Activated naive CD8-positive, alpha-beta T cell treated with anti-CD3 and anti-CD28 coated beads, Interleukin-2, amount 50 U/mL, for 24 hours (primary cell): ENCODE data around the gene SIX2.

Source experiments
- ATAC-seq: fragments of 150-1000 bp; cut with Tn5 transposase; one replicate; pipeline ENCODE4 v1.10.0; 2021
- DNase-seq: peaks from one replicate; pipeline ENCODE4 v3.0.0; 2021
- H3K27ac Mint-ChIP-seq: one replicate; pipeline ENCODE4 v1.8.0; 2021; ENCODE audit warnings: mild to moderate bottlenecking, mixed read lengths
- H3K27me3 Mint-ChIP-seq: one replicate; pipeline ENCODE4 v1.8.0; 2021; ENCODE audit warnings: mixed read lengths
- H3K36me3 Mint-ChIP-seq: one replicate; pipeline ENCODE4 v1.8.0; 2021; ENCODE audit warnings: low read depth, mixed read lengths
- H3K4me1 Mint-ChIP-seq: one replicate; pipeline ENCODE4 v1.8.0; 2021; ENCODE audit warnings: mixed read lengths
- H3K4me3 Mint-ChIP-seq: one replicate; pipeline ENCODE4 v1.8.0; 2021; ENCODE audit warnings: mild to moderate bottlenecking, moderate library complexity, mixed read lengths
- H3K9me3 Mint-ChIP-seq: one replicate; pipeline ENCODE4 v1.8.0; 2021; ENCODE audit warnings: mixed read lengths

SIX2 gene

DNA sequence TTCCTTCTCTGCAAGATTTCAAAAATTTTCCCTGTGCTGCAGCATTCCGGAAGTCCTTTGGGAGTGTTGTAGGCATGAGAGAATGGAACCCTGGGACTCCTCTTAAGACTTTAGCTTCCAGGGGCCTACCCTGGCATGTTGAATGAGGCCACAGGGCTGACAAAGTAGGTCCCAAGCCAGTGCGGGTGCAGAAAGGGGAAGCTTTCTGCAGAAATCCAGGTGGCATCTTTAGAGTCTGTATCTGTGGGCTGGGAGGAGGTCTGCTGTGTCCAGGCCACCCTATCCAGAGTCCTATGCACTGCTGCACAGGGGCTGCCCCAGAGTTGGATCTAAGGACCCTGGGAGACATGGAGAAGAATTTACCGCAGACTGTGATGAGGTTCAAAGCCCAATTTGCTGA is 1.9 kb upstream of the SIX2 start:
- DNase-seq = no peak
- no peaks in the 10 kb centered on the region for H3K9me3 Mint-ChIP-seq
- H3K27me3 Mint-ChIP-seq = peaks cover 81% of the 10 kb centered on the region
- ATAC-seq = no peak
- no peak overlapping the region for H3K27ac Mint-ChIP-seq
- H3K4me1 Mint-ChIP-seq = peaks cover 21% of the 10 kb centered on the region
- H3K4me3 Mint-ChIP-seq = no peak overlapping the region
- H3K36me3 Mint-ChIP-seq = no peaks in the 10 kb centered on the region

DNA sequence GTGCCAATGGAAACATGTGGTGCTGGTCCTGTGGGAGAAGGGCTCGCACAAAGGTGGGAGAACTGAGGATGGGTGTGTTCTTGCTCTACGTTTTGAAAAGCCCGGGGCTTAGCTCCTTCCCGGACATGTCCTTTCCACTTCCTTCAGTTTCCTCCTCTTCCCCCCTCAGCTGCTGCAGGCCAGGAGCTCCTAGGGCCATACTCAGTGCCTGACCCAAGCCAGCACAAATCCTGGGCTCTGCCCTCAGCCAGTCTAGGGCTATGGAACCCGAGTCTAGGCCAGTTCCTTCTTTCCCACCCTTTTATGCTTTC is 1.4 kb upstream of the SIX2 start:
- peaks cover 21% of the 10 kb centered on the region for H3K4me1 Mint-ChIP-seq
- no peak overlapping the region for H3K27ac Mint-ChIP-seq
- ATAC-seq (no peak), DNase-seq (no peak)
- H3K4me3 Mint-ChIP-seq = no peak overlapping the region
- no peaks in the 10 kb centered on the region for H3K36me3 Mint-ChIP-seq
- no peaks in the 10 kb centered on the region for H3K9me3 Mint-ChIP-seq
- H3K27me3 Mint-ChIP-seq = peaks cover 81% of the 10 kb centered on the region

DNA sequence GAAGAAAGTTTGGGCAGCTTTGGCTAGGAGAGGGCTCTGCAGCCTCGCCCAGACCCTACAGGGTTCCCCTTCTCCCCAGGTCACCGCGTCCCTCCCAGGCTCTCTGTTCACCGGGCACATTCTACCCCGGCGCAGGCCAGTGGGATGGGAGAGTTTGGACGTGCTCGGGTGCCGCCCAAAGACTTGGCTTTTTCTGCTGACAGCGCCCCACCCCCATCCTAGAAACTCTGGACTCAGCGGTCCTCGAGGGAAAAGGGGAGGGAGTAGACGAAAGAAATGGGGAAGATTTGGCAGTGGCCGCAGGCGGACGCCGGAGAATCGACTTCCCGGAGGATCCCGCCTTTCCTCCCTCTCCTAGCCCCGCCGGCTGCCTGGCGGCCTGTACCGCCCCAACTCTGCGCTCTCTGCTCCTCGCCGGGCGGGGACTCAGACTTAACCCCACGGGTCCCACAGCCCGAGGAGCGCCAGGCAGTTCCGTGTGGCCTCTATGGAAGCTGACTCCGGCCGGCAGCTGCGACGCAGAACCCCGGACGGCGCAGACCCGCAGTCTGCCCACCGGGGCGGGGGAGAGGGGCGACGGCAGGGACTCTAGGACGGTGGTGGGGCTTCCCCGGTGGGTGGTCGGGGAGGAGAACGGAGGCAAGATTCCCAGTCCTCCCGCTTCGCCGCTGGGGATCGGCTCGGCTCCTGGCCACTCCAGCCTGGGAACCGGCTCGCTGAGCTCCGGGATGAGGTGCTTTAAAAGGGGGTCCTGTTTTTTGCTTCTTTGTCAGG is 863 bp upstream of the SIX2 start:
- ATAC-seq = no peak
- Mint-ChIP-seq H3K4me3 (peak overlapping the region; percentile 63), H3K36me3 (no peaks in the 10 kb centered on the region), H3K4me1 (peaks cover 25% of the 10 kb centered on the region), H3K27ac (no peak overlapping the region), H3K27me3 (peaks cover 81% of the 10 kb centered on the region), H3K9me3 (no peaks in the 10 kb centered on the region)
- no peak for DNase-seq

DNA sequence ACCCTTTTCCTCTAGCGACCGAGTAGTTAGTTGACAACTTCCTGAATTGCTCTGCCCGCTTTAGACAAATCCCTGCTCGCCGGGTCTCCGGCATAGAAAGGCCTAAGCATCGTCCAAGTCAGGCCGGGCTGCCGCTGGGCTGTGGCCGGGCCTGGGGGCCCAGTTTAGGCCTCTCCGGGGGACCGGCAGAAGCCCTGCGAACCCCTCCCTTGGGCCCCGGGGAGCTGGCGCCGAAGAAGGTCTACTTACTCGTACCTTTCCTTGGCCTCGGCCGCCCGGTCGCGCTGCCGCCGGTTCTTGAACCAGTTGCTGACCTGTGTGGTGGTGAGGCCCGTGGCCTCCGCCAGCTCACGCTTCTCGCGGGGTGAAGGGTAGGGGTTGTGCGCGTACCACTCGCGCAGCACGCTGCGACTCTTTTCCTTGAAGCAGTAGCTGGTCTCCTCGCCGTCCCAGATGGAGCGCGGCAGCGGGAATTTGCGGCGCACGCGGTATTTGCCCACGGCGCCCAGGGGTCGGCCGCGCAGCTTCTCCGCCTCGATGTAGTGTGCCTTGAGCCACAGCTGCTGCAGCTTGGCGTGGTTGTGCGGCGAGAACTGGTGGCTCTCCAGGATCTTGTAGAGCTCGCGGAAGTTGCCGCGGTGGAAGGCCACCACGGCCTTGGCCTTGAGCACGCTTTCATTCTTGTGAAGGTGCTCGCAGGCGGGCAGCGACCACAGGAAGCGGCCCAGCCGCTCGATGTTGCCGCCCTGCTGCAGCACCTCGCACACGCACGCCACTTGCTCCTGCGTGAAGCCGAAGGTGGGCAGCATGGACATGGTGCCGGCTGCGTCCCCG is 739 bp downstream of the SIX2 start:
- no peak for DNase-seq

DNA sequence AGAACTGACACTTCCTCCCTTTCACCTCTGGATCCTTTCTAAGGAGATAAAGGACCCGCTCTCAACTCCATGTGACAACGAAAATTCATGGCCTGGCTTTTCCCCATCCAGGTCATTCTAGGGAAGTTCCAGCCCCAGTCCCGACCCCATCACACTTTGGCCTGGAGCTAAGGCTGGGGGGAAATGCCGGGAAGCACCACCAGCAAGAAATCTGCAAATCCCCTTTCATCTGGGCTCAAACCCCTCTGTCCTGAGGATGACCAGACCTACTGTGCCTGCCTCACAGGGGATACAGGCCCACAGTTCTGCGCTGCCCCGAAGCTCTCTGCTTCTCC is 1.3 kb downstream of the SIX2 start:
- no peaks in the 10 kb centered on the region for H3K9me3 Mint-ChIP-seq
- H3K27ac Mint-ChIP-seq = no peak overlapping the region
- DNase-seq (no peak), ATAC-seq (no peak)
- no peak overlapping the region for H3K4me3 Mint-ChIP-seq
- H3K36me3 Mint-ChIP-seq = no peaks in the 10 kb centered on the region
- H3K27me3 Mint-ChIP-seq = peaks cover 91% of the 10 kb centered on the region
- peaks cover 29% of the 10 kb centered on the region for H3K4me1 Mint-ChIP-seq

More for the DNA sequence above, 739 bp downstream of the SIX2 start:
- H3K27ac Mint-ChIP-seq = no peak overlapping the region
- peaks cover 30% of the 10 kb centered on the region for H3K4me1 Mint-ChIP-seq
- no peaks in the 10 kb centered on the region for H3K9me3 Mint-ChIP-seq
- ATAC-seq = no peak
- H3K36me3 Mint-ChIP-seq = no peaks in the 10 kb centered on the region
- H3K27me3 Mint-ChIP-seq = peaks cover 86% of the 10 kb centered on the region
- peak overlapping the region; percentile 42 for H3K4me3 Mint-ChIP-seq

DNA sequence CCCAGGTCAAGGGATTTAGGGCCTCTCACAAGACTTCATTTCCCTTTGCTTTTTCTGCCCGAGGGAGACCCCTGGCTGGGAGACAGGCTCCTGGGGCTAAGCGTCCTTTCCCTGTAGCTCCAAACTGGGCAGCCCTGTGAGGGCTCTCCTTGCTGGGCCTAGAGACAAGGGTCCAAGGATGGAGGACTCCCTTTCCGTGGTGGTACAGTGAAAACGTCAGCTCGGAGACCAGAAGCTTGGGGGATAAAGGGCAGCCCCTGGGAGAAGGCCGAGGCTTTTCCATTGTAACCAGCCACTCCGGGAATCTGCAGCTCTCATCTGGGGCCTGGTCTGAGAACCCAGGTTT is 2.3 kb downstream of the SIX2 start:
- Mint-ChIP-seq H3K9me3 (no peaks in the 10 kb centered on the region), H3K27ac (no peak overlapping the region), H3K36me3 (no peaks in the 10 kb centered on the region), H3K4me3 (no peak overlapping the region), H3K27me3 (peaks cover 88% of the 10 kb centered on the region), H3K4me1 (peaks cover 31% of the 10 kb centered on the region)
- ATAC-seq (no peak), DNase-seq (no peak)

DNA sequence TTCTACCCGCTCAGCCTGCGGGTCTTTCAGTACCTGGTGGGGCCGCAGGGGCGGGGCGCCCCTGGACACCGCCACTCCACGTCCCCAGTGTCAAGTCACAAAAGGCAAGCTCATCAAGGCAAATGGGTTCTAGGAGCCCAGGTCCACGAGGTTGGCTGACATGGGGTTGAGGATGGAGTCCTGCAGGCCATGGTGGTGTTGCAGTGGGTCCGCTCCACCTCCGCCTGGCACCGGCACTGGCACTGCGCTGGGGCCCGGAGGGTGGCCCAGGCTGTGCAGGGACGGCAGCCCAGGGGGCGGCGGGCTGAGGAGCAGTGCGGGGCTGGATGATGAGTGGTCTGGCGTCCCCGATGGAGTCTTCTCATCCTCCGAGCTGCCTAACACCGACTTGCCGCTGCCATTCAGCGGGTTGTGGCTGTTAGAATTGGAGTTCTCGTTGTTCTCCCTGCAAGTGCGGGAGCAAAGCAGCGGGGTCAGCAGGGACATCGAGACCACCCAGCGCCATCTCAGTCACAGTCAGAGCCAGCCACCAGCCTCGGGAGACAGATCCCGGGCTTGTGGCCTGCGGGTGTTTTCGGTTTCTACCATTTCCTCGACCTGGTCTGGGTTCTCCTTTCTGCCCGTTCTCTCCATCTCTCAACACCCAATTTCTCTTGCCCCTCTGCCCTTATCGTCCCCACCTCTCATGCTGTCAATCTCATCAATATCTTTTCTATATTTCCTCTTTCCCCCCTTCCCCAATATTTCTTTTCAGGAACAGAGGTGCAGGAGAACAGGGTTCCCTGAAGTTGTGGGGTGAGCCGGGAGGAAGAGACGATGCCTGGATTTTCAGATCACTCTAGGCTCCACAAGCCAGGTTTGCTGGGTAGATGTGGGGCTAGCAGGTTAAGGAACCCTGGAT is 3.0 kb downstream of the SIX2 start:
- no peak overlapping the region for H3K27ac Mint-ChIP-seq
- no peak for ATAC-seq
- H3K4me1 Mint-ChIP-seq = peaks cover 36% of the 10 kb centered on the region
- H3K36me3 Mint-ChIP-seq = no peaks in the 10 kb centered on the region
- no peak overlapping the region for H3K4me3 Mint-ChIP-seq
- peaks cover 87% of the 10 kb centered on the region for H3K27me3 Mint-ChIP-seq
- DNase-seq = no peak
- H3K9me3 Mint-ChIP-seq = no peaks in the 10 kb centered on the region

DNA sequence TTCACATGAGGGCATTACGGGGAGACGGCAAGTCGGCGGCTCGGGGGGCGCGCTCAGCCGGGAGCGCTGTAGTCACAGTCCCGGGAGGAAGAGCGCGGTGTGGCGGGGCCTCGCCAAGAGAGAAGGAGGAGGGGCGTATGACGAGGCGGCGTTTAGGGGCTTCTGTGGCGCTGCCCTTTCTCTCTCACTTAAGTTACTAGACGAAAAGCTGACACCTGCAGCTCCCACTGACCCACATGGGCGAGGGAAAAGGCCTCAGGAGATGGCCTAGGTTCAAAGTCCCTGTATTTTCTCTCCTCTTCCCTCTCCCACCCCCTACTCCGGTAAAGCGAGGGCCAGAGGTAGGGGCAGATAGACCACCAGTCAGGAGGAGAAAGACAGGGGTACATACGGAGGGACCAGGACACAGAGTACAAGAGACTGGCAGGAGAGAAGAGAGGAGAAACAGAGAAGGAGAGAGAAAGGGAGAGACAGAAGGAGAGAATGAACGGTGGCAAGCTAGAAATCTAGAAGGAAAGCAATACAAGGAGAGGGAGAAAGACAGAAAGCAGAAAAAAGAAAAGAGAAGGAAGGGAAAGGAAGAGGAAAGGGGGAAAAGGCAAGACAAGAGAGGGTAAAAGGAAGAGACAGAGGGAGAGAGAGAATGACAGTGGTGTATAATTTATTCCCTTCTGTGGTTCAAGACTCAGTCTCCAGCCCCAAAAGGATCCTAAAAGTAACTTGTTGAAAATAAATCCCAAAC is 3.8 kb downstream of the SIX2 start:
- peaks cover 85% of the 10 kb centered on the region for H3K27me3 Mint-ChIP-seq
- ATAC-seq (no peak), DNase-seq (no peak)
- H3K4me1 Mint-ChIP-seq = peaks cover 36% of the 10 kb centered on the region
- H3K27ac Mint-ChIP-seq = no peak overlapping the region
- H3K4me3 Mint-ChIP-seq = no peak overlapping the region
- H3K9me3 Mint-ChIP-seq = no peaks in the 10 kb centered on the region
- no peaks in the 10 kb centered on the region for H3K36me3 Mint-ChIP-seq

DNA sequence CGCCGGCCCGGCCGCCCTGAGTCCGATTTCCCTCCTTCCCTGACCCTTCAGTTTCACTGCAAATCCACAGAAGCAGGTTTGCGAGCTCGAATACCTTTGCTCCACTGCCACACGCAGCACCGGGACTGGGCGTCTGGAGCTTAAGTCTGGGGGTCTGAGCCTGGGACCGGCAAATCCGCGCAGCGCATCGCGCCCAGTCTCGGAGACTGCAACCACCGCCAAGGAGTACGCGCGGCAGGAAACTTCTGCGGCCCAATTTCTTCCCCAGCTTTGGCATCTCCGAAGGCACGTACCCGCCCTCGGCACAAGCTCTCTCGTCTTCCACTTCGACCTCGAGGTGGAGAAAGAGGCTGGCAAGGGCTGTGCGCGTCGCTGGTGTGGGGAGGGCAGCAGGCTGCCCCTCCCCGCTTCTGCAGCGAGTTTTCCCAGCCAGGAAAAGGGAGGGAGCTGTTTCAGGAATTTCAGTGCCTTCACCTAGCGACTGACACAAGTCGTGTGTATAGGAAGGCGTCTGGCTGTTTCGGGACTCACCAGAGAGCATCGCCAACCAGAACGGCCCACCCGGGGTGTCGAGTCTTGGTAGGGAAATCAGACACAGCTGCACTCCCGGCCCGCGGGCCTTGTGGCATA is 4.6 kb downstream of the SIX2 start:
- Mint-ChIP-seq H3K9me3 (no peaks in the 10 kb centered on the region), H3K4me3 (peak overlapping the region; percentile 45), H3K27ac (no peak overlapping the region), H3K36me3 (no peaks in the 10 kb centered on the region), H3K27me3 (peaks cover 84% of the 10 kb centered on the region), H3K4me1 (peaks cover 32% of the 10 kb centered on the region)
- DNase-seq (no peak), ATAC-seq (no peak)

DNA sequence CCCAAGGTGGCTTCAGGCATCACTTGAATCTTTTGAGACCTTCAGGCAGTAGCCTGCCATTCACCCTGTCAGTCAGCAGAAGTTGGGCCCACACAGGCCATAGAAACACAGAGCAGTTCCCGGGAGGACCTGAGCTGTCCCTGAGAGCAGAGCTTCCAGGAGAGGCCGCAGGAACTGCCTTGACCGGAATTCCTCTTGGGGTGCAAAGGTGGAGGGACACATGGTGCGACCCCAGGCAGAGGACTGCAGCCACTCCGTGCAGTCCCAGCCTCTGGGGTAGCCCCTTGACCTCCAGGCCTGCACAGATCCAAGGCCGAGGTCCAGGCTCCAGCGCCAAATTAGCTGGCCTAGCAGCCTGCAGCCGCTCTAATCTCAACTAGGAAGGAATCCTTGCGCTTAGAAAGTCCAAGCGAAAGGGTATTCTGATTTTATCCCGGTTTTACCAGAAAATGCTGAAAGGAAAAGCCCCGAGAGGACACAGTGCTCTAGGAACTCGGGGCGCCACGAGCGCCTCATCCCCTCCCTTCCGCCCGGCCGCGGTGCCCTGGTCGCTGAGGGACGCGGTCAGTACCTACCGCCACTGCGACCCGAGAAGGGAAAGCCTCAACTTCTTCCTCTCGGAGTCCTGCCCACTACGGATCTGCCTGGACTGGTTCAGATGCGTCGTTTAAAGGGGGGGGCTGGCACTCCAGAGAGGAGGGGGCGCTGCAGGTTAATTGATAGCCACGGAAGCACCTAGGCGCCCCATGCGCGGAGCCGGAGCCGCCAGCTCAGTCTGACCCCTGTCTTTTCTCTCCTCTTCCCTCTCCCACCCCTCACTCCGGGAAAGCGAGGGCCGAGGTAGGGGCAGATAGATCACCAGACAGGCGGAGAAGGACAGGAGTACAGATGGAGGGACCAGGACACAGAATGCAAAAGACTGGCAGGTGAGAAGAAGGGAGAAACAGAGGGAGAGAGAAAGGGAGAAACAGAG is 5.4 kb downstream of the SIX2 start:
- Mint-ChIP-seq H3K27me3 (peaks cover 85% of the 10 kb centered on the region), H3K4me3 (peak overlapping the region; percentile 45), H3K27ac (no peak overlapping the region), H3K4me1 (peaks cover 30% of the 10 kb centered on the region), H3K9me3 (no peaks in the 10 kb centered on the region), H3K36me3 (no peaks in the 10 kb centered on the region)
- ATAC-seq (no peak), DNase-seq (no peak)

DNA sequence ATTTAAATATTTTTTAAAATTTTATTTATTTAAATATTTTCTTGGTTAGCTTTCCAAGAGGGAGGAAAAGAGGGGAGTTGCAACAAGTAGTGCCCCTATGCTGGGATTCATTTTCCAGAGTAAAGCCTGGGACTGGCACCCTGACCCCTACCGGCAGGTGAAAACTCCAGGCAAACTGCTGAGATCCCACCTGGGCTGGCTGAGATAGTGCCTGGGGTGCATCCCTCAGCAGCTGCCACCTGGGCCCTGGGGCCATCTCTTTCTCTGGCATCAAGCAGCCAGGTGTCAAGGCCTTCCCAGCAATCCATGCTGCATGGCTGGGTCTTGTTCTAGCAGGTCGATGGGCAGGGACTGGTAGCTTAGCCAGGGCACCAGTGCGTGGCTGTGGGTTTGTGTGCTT is 6.6 kb downstream of the SIX2 start:
- Mint-ChIP-seq H3K4me3 (no peak overlapping the region), H3K36me3 (no peaks in the 10 kb centered on the region), H3K27ac (no peak overlapping the region), H3K27me3 (peaks cover 80% of the 10 kb centered on the region), H3K4me1 (peaks cover 22% of the 10 kb centered on the region), H3K9me3 (no peaks in the 10 kb centered on the region)
- ATAC-seq = no peak
- DNase-seq = no peak

DNA sequence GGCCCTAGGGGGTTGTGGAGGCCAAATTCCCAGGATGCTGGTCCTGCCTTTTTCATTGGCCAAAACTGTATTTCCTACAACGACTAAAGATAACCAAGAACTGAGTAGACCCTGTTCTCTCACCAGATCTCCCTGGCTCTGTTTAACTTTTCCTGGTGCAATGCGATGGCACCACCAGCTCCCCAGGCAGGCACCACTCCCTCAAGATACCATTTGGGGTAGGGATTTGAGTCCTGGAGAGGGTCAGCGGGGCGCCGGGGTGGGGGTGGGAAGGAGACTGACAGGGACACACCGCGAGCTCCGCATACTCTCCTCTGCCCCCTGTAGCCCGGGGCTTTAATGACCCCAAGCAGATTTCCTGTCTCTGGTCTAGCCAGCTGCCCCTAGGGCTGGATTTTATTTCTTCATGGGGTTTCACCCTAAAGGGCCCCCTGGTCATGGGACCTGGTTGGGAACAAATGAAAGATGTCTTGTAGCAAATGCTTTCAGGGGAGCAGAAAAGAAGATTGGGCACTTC is 7.3 kb downstream of the SIX2 start:
- no peaks in the 10 kb centered on the region for H3K36me3 Mint-ChIP-seq
- DNase-seq (no peak), ATAC-seq (no peak)
- no peak overlapping the region for H3K27ac Mint-ChIP-seq
- peaks cover 79% of the 10 kb centered on the region for H3K27me3 Mint-ChIP-seq
- H3K4me3 Mint-ChIP-seq = peak overlapping the region; percentile 56
- H3K4me1 Mint-ChIP-seq = peaks cover 22% of the 10 kb centered on the region
- H3K9me3 Mint-ChIP-seq = no peaks in the 10 kb centered on the region
